ENCODE data around the gene EXD3. TPM values are rescaled to one million over a fixed set of nuclear protein-coding genes. Genes with fewer than 3 reads are reported as not detected.
"Not testable (repeated sequence)": the region's sequence is repeated elsewhere in the genome, so short reads cannot be mapped to it uniquely, and the experiment has no call there.

Gene EXD3, protein sequence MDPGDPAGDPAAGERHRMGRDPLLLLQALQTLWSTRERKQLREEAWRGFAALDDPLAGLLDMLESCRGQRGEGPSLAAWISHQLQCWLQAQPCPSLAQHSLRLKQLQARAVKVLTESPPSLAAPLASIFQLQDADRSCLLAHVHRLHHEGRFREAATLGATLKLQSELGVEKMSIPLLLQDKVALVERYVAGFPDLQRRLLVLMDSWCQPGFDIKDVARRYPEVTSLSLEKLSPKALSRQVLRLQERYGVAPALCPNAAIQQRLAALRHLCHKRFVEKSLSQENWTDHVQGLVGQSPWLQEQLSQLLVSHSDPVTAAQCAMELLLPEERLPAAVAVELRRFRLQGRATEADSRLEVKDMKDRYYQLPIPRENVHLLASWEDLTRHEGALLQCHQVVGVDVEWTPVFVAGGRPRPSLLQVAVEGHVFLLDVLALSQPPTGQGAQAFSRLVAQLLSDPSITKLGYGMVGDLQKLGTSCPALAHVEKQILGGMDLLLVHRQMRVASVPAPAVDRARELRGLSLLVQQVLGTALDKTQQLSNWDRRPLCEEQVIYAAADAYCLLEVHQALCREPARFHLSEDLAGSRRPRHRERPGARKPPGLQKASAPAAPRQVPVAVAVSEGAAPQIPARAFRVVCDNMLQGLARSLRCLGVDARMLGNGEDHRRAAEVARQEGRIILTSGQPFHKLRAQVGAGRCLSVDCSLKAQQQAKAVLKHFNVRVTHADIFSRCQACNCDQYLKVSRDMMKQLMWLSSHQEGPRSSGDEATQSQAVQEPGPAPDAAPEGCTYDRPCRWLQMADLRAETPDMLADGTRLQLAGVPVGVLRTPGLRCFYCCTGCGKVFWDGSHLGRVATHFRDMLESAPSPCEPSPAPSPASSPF
- total RNA-seq: 7.8 and 18.7 TPM in 2 replicates

DNA sequence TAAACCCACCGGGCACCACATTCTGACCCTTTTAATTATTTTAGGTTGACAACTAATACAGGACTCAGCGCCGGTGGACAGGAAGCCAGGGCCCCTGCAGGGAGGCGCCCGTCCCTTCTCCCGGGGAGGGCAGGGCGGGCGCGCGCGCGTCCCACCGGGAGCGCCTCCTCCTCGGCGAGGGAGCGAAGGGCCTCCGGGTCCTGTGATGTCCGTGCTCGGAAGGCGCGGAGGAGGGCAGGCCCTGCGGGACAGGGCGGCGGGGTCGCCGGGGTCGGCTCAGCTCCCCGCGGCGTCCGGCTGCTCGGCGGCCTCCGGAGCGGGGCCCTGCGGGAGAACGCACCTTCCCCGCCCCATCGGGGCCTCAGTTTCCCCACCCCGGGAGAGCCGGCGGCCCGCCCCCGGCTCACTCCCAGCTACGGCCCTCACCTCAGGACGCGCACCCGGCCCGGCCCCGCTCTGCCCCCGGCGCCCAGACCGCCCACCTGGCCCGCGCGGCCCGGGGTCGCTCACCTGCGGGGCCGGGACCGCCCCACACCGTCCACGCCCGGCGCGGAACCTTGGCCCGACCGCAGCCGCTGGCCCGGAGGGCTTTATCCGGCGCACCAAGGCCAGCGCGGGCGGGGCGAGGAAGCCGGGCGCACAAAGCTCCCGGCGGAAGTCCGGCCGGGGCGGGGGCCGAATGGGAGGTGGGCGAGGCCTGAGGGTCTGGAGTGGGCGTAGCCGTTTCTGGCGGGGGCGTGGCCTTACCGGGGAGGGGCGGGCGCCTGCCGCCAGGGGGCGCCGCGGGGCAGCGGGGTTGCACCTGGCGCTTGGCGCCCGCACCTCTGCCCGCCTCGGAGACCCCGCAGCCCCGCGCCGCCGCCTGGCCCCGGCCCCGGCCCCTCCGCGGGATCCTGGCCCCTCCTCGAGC lies at the start of gene EXD3, which contains the start of gene NOXA1:
Gene EXD3 (minus strand): TSS at position 559 of the 910 bp plus-strand sequence. CDS start 27,805 bp downstream, outside the sequence.
Gene NOXA1 (plus strand): TSS at position 790 of the 910 bp plus-strand sequence. CDS start 137 bp downstream, outside the sequence.
- peak; percentile 94 to 97 for DNase-seq (ENCODE audit: low read depth in 2 of 2)

DNA sequence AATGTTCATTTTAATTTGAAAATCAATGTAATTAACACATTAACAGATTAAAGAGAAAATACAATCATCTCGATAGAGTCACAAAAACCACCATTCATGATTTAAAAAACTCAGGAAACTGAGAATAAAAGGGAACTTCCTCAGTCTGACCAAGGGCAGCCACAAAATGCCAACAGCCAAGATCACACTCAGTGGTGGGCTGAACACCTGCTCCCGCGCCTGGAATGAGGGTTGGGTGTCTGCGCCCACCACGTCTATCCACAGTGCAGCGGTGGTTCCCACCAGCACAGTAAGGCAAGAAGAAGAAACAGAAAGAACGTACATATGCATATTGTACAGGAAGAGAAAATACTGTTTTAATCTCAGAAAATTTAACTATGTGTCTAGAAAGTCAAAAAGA lies 47.8 kb upstream of the EXD3 start:
- peak in 1 of 2 donors; percentile 47 for DNase-seq (ENCODE audit: low read depth in 2 of 2)

DNA sequence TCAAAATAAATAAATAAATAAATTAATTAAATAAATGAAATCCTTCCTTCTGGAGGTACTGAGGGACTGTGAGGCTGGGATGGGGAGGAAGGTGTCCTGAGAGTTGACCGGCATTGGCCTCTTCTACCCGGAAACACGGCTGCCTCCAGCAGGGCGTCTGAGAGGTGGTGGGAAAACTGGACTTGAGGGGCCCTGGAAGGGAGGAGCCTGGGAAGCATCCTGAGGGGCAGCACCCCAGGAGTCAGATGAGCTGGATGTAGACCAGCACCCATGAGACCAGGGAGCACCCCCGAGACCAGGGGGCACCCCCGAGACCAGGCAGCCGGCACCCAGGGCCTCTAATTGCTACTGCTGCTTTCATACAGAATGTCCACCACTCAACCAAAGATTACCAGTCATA lies 44.9 kb upstream of the EXD3 start:
- no peak for DNase-seq (ENCODE audit: low read depth in 2 of 2)

DNA sequence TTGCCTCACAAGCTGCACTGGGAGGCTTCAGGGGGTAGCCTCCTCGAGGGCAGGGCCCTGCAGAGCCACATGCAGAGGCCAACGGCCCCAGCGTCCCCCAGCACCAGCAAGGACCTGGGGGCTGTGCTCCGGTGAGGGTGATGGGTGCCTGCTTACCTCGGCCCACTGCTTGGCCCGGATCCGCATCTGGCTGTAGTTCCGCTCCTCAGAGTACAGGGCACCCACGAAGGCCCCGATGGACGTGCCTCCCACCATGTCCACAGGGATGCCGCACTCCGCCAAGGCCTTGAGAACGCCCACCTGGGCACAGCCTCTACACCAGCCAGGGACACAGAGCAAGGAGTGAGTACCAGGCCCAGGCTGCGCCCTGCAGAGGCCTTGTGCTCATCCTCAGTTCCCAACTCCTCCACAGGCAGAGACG lies 44.2 kb upstream of the EXD3 start:
- DNase-seq (ENCODE audit: low read depth in 2 of 2): no peak

DNA sequence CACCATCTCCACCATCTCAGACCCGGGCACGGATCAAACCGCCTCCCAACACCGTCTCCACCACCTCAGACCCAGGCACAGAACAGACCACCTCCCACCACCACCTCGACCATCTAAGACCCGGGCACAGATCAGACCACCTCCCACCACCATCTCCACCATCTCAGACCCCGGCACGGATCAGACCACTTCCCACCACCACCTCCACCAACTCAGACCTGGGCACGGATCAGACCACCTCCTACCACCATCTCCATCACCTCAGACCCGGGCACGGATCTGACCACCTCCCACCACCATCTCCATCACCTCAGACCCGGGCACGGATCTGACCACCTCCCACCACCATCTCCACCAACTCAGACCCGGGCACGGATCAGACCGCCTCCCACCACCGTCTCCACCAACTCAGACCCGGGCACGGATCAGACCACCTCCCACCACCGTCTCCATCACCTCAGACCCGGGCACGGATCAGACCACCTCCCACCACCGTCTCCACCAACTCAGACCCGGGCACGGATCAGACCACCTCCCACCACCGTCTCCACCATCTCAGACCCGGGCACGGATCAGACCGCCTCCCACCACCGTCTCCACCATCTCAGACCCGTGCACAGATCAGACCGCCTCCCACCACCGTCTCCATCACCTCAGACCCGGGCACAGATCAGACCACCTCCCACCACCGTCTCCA lies 43.6 kb upstream of the EXD3 start:
- DNase-seq (ENCODE audit: low read depth in 2 of 2): not testable (repeated sequence)

DNA sequence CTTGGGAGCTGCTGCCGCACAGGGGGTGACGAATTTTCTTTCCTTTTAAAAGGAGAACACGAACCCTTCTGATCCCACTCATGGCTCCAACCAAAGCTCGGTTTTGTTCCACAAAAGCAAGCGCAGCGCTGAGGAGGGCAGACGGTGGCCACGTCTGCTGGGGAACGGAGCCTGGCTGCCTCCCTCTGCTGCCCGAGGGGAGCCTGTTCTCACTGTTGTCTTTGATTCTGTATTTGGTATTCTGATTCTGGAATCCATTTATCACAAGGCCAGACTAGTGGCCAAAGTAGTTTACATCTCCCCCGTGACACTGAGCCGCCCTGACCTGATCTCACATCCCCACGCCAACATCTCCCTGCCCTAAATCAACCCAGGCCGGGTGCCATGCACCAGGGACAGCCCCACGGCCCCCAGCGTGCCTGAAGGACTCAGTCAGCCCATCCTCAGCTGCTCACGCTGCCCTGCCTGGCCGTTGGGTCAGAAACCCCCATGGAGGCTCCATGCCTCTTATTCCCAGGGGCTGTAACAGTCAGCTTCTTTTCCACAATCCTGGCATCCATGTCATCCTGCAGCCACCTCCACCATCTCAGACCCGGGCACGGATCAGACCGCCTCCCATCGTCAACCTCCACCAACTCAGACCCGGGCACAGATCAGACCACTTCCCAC lies 42.9 kb upstream of the EXD3 start:
- DNase-seq (ENCODE audit: low read depth in 2 of 2): no peak

DNA sequence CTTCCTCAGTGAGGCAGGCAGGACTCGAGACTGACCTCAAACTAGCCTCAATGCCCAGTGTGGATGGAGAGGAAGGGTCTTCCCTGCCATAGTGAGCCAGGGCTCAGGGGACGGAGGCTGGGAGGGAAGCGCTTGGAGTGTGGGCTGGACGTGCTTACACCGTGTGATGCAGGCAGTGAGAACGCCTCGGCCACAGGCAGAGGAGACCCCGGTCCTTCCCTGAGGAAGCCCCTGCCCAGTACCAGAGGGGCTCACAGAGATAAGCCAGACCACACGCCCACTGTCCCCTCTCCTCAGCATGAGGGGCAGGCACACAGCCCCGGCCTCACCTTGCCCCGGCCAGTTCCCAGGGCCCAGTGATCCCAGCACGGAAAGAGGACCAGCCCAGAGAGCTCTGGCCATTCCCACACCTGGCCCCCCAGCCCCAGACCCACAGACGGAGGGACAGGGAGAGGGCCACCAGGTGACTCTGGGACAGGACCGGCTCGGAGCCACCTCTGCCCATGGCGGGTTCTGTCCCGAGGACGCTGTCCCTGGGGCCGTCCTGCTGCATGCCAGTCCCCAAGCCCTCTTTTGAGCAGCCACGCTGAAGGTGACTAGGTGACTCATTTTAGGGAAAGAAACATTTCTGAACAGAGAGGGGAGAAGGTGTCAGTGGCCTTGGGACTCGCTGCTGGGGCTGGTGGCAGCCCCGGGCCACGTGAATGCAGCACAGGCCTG lies 42.2 kb upstream of the EXD3 start:
- no peak for DNase-seq (ENCODE audit: low read depth in 2 of 2)

DNA sequence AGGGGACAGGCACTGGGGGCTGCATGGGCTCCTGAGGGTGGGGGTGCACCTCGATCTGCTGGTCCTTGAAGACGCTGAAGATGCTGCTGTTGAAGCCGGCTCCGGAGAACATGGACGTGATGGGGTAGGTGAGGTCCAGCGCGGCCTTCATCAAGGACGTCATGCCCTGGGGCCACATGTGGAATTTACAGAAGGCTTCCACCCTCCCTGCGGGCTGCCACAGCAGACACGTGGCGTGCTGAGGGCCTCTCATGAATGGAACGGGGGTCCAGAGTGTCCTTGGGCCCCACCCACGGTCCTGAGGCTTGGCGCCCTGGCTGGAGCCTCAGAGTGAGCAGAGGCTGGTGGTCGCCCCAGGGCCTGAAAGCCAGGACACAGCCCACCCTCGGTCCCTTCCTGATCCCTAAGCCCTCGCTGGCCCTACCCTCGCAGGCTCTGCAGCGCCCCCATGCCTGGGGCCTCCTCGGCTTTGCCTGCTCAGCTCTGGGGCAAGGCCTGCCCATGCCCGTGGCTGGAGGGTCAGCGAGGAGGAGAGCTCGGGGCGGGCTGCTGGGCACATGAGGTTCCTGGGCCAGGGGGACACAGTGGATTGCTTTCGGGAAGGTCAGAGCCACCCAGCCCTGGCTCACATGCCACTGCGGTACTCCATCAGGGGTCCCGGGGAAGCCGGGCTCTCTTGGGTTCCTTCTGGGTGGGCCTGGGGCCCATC lies 41.5 kb upstream of the EXD3 start:
- DNase-seq (ENCODE audit: low read depth in 2 of 2): no peak

DNA sequence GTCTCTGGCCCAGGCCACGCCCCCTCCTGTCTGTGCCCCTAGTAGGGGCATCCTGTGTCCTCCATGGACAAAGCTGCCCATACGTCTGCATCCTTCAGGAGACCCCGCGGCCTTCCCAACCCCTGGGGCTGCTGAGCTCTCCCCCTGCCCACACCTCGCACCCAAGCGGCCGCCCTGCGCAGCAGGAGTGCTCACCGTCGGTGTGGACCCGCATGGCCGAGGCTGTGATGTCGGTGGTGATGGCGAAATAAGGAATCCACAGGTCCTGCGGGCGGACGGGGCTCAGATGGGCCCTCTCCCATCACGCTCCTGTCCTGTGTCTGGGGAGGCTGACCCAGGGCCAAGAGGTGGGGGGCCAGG lies 40.9 kb upstream of the EXD3 start:
- DNase-seq (ENCODE audit: low read depth in 2 of 2): no peak

DNA sequence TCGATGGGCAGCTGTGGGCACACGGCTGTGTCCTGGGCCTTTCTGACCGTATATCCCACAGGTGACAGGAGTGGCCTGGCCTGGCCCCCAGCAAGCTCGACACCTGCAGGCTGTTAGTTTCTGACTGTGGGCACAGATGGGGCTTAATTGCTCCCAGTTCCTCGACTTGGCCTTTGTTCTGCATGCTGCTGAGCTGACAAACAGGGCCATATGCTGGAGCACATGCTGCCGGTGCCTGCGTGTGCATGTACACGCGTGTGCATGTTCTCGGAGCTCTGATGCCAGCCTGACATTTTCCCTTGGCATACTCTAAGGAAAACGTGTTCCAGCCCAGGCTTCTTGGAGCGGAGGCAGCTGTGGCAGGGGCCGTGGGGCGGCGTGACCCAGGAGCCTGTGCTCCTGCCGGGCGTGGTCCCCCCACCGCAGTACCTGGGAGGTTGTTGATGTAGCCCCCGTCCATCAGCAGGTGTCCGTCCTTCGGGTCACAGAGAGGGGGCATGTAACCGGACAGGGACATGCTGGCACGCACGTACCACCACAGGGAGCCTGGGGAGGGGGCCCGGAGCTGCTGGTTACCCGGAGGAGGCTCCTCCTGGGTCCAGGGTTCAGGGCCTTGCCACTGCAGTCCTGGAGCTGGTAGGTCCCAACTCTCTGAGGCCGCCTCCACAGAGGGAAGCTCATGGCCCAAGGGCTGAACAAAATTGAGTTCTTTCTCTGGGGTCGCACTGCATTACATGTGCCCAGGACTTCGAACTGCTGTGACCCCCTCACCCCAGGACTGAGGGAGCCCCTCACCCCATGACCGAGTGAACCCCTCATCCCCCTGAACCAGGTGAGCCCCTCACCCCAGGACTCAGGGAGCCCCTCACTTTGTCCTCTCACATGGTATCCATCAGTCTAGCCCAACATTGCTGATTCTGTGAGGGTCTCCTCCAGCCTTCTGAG lies 40.3 kb upstream of the EXD3 start:
- DNase-seq (ENCODE audit: low read depth in 2 of 2): no peak

DNA sequence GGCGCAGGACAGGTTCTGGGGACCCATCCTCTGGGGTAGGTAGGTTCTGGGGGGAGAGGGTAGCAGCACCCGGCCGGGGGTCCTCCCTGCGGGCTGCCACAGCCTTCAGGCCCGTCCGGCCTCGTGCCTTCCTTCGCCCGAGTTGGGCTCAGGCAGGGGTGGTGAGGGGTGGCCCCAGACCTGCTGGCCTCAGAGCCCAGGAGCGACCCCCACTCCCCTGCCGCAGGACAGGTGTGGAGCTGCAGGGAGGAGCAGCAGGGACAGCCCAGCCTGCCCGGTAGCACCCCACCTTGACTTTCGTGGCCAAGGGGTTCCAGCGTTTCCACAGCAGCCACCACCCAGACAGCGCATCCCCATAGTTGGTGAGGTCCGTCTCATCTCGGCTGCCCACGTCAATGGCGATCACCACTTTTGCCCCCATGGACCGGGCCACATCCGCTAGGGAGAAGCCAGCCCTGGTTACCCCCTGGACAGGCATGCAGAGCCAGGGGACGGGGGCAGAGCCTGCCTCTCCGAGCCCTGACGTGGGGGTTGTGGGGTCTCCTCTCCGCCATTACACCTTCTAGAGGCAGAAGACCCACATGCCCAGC lies 39.5 kb upstream of the EXD3 start:
- DNase-seq (ENCODE audit: low read depth in 2 of 2): no peak

DNA sequence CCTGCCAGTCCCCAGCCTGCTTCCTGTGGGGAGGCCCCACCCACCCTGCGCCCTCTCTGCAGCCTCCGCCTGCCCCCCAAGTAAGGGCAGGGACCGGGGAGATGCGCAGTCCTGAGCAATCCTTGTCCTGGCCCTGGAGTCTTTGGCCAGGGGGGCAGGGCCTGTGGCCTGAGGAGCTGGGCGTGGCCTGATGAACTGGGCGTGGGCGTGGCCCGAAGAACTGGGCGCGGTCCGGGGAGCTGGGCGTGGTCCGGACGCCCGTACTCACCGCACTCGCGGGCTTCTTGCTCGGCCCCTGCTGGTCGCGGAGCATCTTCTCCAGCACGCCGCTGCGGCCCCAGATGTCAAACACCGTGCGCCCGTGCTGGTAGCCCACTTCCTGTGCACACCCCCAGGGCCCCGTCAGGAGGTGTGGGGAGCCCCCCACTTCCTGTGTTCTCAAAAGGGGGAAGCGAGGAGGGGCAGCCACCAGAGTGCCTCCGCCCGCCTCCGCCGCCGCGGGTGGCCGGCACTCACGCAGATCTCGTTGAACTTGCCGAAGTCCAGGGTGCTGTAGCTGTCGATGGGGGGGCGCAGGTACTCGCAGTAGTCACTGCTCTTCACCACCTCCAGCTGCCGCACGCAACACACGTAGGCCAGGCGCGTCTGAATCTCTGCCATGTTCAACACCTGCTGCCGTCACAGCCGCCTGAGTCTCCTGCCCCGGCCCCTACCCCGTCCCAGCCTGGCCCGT lies 38.9 kb upstream of the EXD3 start:
- DNase-seq (ENCODE audit: low read depth in 2 of 2): peak in 1 of 2 donors; percentile 44

DNA sequence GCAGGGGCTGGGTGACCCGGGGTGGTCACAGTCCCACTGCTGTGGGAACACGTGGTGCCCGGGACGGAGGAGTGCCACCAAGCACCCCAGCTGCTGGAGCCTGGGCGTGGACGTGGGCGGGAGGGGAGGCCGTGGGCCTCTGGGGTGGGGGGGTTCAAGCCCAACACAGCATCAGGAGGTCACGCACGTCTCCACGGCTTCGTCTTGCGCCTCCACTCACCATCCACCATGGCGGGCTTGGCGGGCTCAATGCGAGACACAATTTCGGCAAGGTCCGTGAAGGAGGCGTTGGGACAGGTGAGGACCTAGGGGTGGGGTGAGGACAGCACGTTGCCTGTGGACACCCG lies 38.3 kb upstream of the EXD3 start:
- no peak for DNase-seq (ENCODE audit: low read depth in 2 of 2)

DNA sequence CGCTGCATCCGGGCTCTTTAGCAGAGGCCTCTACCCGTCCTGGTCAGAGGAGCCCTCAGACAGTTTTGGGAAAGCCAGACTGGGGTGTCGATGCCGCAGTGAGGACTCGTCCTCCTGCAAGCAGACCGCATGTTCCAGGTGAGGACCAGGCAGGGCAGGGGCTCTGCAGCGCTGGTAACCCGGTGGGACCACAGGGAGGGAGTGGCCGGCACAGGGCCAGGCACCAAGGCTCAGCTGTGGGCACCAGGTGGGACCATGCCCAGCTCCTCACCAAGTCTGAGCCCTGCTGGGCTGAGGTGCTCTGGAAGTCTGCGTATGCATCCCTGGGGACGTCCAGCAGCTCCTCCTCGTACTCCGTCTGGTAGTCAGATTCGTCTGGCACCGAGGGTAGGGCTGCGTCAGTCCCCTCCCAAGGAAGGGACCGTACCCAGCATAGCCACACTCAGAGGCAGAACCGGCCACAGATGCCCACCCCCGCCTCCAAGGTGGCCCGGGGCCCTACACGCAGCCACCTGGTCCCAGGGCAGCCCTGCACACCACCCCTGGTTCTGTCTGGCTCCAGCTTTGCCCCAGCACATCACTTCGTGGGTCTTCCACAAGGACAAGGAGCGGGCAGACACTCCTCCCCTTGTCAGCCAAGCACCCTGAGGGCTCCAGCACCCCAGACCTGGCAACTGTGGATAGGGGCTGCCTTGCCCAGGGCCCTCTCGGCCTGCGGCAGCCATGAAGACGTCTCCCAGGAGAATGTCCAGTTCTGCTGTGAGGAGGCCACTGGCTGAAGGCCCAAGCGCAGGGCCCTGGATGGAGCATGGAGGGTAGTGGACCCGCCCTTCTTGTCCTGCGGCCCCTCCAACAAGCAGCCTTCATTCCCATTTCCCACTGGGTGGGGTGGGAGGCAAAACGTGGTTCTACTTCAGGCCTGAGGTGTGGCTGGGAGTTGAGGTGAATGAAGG lies 37.7 kb upstream of the EXD3 start:
- DNase-seq (ENCODE audit: low read depth in 2 of 2): no peak

DNA sequence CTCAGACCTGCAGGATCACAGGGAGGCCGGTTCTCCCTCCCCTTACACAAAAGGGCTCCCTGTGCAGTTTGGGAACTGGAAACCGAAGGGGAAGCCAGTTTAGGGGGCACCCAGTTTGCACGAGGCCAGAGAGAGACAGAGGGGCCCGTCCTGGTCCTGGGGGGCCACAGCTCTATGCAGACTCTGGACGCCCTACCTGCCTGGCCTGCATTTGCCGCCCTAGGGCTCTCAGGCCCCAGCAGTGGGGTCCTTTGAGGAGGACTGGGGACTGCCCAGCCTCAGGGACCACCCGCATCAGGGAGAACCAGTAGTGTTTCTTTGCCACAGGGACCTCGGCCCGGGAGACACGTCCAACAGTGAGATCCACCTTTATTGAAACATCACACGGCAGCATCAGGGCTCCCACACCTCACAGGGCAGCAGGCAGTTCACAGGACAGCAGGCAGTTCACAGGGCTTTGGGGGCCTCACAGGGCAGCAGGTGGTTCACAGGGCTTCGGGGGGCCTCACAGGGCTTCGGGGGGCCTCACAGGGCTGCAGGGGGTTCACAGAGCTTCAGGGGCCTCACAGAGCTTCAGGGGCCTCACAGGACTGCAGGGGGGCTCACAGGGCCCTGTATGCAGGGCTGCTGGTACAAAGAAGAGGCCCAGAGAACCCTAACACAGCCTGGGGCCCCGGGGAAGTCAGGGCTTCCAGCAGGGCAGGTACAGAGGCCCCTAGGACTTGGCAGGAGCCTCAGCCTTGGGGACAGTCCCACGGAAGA lies 36.8 kb upstream of the EXD3 start:
- no peak for DNase-seq (ENCODE audit: low read depth in 2 of 2)
